ENCODE results near the gene MLLT3.

DNA sequence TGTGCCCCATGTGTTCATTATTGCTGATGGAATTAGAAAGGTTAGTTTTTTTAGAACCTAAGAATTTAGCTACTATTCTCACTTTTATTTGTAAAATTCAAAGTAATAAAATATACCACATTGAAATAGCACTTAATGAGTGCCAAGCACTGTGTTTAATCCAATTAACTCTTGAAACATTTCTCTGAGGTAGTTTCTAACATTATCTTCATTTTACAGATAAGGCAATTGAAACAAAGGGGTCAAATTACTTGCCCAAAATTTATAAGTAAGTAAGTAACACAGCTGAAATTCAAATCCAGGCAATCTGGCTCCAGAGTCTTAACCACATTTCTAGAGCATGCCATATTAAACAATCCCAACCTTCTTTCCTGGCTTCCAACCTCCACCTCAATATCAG lies 84.2 kb downstream of the MLLT3 start:
- TF ChIP-seq POLR2AphosphoS5 (IDR thresholded peaks at IDR 0.05; ENCODE audit: low read depth, low read length) (no peak), POLR2A (IDR thresholded peaks at IDR 0.05; ENCODE audit: low read depth, low read length) (no peak), PAX5 (IDR thresholded peaks at IDR 0.05; ENCODE audit: insufficient read depth, low read length, severe bottlenecking) (no peak), POU2F2 (IDR thresholded peaks at IDR 0.05; ENCODE audit: low read depth, low read length) (no peak)
